ENCODE data around the gene MRPS15. TPM values are rescaled to one million over a fixed set of nuclear protein-coding genes. Genes with fewer than 3 reads are reported as not detected.

The MRPS15 gene
- total RNA-seq, 1 experiment from 2014 or later, result 98.7 TPM

DNA sequence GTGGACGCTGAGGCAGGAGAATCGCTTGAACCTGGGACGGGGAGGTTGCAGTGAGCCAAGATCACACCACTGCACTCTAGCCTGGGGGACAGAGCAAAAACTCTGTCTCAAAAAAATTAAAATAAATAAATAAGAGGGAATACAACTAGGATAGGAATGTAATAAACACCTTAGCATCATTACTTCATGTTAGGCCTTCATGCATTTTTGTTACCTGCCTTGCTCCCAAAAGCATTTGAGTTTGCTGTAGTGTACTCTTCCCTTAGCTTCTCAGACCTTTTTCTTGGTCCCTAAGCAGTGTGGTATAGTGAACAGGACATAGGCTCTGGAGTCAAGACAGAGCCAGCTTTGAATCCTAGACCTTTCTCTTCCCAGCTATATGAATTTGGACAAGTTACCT is 11.1 kb downstream of the MRPS15 start:
- H3K79me2 ChIP-seq (ENCODE audit: insufficient read depth, low read length), result no peaks in the 10 kb centered on the region
- H3K9me2 ChIP-seq (ENCODE audit: insufficient read depth), result no peaks in the 10 kb centered on the region
- intact Hi-C loops (cut with micrococcal nuclease), result no loop called here
- H3K4me1 ChIP-seq (ENCODE audit: control insufficient read depth in 1 of 2, insufficient read depth in 2 of 2, low read length in 2 of 2), result peaks cover 3 to 16% of the 10 kb centered on the region in 2 experiments; a peak in 2 of 4 replicates
- no peak for TF ChIP-seq CBX3 (IDR thresholded peaks at IDR 0.05; ENCODE audit: low read depth)
- TF ChIP-seq POLR2A (IDR thresholded peaks at IDR 0.05; ENCODE audit: borderline replicate concordance, extremely low read depth, insufficient read depth, insufficient read length), result no peak
- no peak for TF ChIP-seq EZH2phosphoT487 (IDR thresholded peaks at IDR 0.05; ENCODE audit: borderline replicate concordance)
- no TSS peak for BruUV-seq (replicated peaks)
- no peaks in the 10 kb centered on the region for H3K27me3 ChIP-seq (ENCODE audit: insufficient read depth, low read length)
- no peaks in the 10 kb centered on the region for H4K20me1 ChIP-seq (ENCODE audit: insufficient read depth)
- H3K9ac ChIP-seq (ENCODE audit: low read length), result no peak overlapping the region
- CTCF ChIA-PET, result no interaction called here
- H3K36me3 ChIP-seq (ENCODE audit: control insufficient read depth in 1 of 2, insufficient read depth in 2 of 2, low read length in 2 of 2), result peaks cover 17 to 32% of the 10 kb centered on the region in 2 experiments; a peak in 3 of 4 replicates
- H3K4me2 ChIP-seq (ENCODE audit: low read length), result no peak overlapping the region
- no peak for ATAC-seq
- no peak overlapping the region for H2AFZ ChIP-seq (ENCODE audit: low read depth, low read length, poor library complexity, severe bottlenecking)
- no peak for DNase-seq (ENCODE audit: low read depth, low spot score)
- H3K4me3 ChIP-seq (replicated peaks in 1 of 2; ENCODE audit: low read depth in 1 of 2, low read length in 2 of 2), result no peak overlapping the region
- H3K27ac ChIP-seq (ENCODE audit: low read depth, low read length), result no peak overlapping the region
- RAD21 ChIA-PET (ENCODE audit: low non-redundant PET in 1 of 2, low total read pairs in 2 of 2, uncharacterized antibody in 2 of 2, unreplicated experiment in 2 of 2), result no interaction called here
- POLR2A ChIA-PET, result no interaction called here
- H3K9me3 ChIP-seq (ENCODE audit: control insufficient read depth in 1 of 2, insufficient read depth in 1 of 2, low read depth in 1 of 2, low read length in 2 of 2), result no peaks in the 10 kb centered on the region

DNA sequence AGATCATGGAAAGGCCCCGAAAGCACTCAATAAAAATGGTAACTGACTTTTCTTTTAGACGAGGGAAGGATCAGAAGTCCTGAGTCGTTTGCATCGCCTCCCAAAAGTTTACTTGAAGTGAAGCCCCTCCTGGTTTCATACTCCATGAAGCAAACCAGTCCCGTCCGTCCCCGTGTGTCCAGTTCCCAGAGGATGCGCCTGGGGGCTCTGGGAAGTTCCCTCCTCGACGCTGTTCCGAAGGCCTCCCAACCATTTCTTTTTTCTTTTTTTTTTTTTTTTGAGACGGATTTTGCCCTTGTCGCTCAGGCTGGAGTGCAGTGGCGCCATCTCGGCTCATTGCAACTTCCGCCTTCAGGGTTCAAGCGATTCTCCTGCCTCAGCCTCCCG is 13.3 kb downstream of the MRPS15 start:
- Histone ChIP-seq H3K4me2 (ENCODE audit: low read length) (peak overlapping the region; percentile 96), H3K27ac (ENCODE audit: low read depth, low read length) (peak overlapping the region; percentile 62), H3K4me1 (ENCODE audit: control insufficient read depth in 1 of 2, insufficient read depth in 2 of 2, low read length in 2 of 2) (peaks cover 3 to 20% of the 10 kb centered on the region in 2 experiments; a peak in 2 of 4 replicates), H3K4me3 (replicated peaks in 1 of 2; ENCODE audit: low read depth in 1 of 2, low read length in 2 of 2) (peak overlapping the region; percentile 65 to 74), H2AFZ (ENCODE audit: low read depth, low read length, poor library complexity, severe bottlenecking) (no peak overlapping the region), H3K9ac (ENCODE audit: low read length) (peak overlapping the region; percentile 79), H3K36me3 (ENCODE audit: control insufficient read depth in 1 of 2, insufficient read depth in 2 of 2, low read length in 2 of 2) (peaks cover 8 to 13% of the 10 kb centered on the region in 2 experiments; a peak in 3 of 4 replicates), H4K20me1 (ENCODE audit: insufficient read depth) (no peaks in the 10 kb centered on the region), H3K27me3 (ENCODE audit: insufficient read depth, low read length) (no peaks in the 10 kb centered on the region), H3K9me3 (ENCODE audit: control insufficient read depth in 1 of 2, insufficient read depth in 1 of 2, low read depth in 1 of 2, low read length in 2 of 2) (no peaks in the 10 kb centered on the region), H3K79me2 (ENCODE audit: insufficient read depth, low read length) (no peaks in the 10 kb centered on the region), H3K9me2 (ENCODE audit: insufficient read depth) (no peaks in the 10 kb centered on the region)
- RAD21 ChIA-PET (ENCODE audit: low non-redundant PET in 1 of 2, low total read pairs in 2 of 2, uncharacterized antibody in 2 of 2, unreplicated experiment in 2 of 2), result no interaction called here
- CTCF ChIA-PET, result interaction anchor here (0.8 to 1.8 kb wide), 4 partner anchors 13 to 165 kb away, joined by 3 to 4 read pairs (median 3); partner anchors contain the start of gene MRPS15
- intact Hi-C loops (cut with micrococcal nuclease), result no loop called here
- ATAC-seq, result no peak
- BruUV-seq (replicated peaks), result TSS peak; percentile 85
- TF ChIP-seq YY1 (IDR thresholded peaks at IDR 0.05; ENCODE audit: extremely low read depth, insufficient replicate concordance, low read depth, low read length) (no peak), POLR2AphosphoS5 (IDR thresholded peaks at IDR 0.05; ENCODE audit: low read depth, low read length) (no peak), CBX3 (IDR thresholded peaks at IDR 0.05; ENCODE audit: low read depth) (no peak), SRF (IDR thresholded peaks at IDR 0.05; ENCODE audit: low read depth) (no peak), SIN3A (IDR thresholded peaks at IDR 0.05; ENCODE audit: low read depth) (no peak), EGR1 (IDR thresholded peaks at IDR 0.05; ENCODE audit: low read depth) (no peak), FOSL1 (IDR thresholded peaks at IDR 0.05; ENCODE audit: low read depth) (no peak), ZNF274 (IDR thresholded peaks at IDR 0.05; ENCODE audit: low read depth, low read length) (no peak)
- TF ChIP-seq, protein P1, sequence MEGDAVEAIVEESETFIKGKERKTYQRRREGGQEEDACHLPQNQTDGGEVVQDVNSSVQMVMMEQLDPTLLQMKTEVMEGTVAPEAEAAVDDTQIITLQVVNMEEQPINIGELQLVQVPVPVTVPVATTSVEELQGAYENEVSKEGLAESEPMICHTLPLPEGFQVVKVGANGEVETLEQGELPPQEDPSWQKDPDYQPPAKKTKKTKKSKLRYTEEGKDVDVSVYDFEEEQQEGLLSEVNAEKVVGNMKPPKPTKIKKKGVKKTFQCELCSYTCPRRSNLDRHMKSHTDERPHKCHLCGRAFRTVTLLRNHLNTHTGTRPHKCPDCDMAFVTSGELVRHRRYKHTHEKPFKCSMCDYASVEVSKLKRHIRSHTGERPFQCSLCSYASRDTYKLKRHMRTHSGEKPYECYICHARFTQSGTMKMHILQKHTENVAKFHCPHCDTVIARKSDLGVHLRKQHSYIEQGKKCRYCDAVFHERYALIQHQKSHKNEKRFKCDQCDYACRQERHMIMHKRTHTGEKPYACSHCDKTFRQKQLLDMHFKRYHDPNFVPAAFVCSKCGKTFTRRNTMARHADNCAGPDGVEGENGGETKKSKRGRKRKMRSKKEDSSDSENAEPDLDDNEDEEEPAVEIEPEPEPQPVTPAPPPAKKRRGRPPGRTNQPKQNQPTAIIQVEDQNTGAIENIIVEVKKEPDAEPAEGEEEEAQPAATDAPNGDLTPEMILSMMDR (IDR thresholded peaks at IDR 0.05 in 2 of 3, conservative IDR thresholded peaks at IDR 0.05 in 1 of 3; ENCODE audit: borderline replicate concordance in 1 of 3, insufficient read depth in 1 of 3, low read depth in 2 of 3, low read length in 2 of 3), result no peak
- TF ChIP-seq, protein P2, sequence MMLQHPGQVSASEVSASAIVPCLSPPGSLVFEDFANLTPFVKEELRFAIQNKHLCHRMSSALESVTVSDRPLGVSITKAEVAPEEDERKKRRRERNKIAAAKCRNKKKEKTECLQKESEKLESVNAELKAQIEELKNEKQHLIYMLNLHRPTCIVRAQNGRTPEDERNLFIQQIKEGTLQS (IDR thresholded peaks at IDR 0.05), result no peak
- TF ChIP-seq, protein P3, sequence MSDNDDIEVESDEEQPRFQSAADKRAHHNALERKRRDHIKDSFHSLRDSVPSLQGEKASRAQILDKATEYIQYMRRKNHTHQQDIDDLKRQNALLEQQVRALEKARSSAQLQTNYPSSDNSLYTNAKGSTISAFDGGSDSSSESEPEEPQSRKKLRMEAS (IDR thresholded peaks at IDR 0.05), result no peak
- no peak for DNase-seq (ENCODE audit: low read depth, low spot score)
- POLR2A ChIA-PET, result interaction anchor here (0.6 to 2.3 kb wide), 7 partner anchors 8 to 65 kb away, joined by 3 to 20 read pairs (median 4); partner anchors contain the start of gene MRPS15

All from HCT116 (cell line).